Kidney tubule cell (primary cell): ENCODE results near the gene LARP4.
"Not testable (repeated sequence)": the region's sequence is repeated elsewhere in the genome, so short reads cannot be mapped to it uniquely, and the experiment has no call there.

ENCODE experiments used
- DNase-seq: peaks from one replicate; pipeline ENCODE4 v3.0.0-alpha.2; 2018; ENCODE audit warnings: low spot score

LARP4 gene

GRCh38 chr12:50482571-50482970 lies 81.9 kb downstream of the LARP4 start:
- peak; percentile 70 for DNase-seq

GRCh38 chr12:50483488-50483887 lies 82.8 kb downstream of the LARP4 start:
- DNase-seq: no peak

GRCh38 chr12:50488801-50489200 lies 88.1 kb downstream of the LARP4 start:
- no peak for DNase-seq

- DNase-seq: not testable (repeated sequence)
Measured at GRCh38 chr12:50498119-50498518, 97.4 kb downstream of the LARP4 start.

GRCh38 chr12:50504798-50505674 lies 104.4 kb downstream of the LARP4 start, which contains the start of gene DIP2B:
TSS of gene DIP2B (plus strand) at chr12:50504985. CDS start at chr12:50505141, 156 bp downstream.
- peak; percentile 89 for DNase-seq

GRCh38 chr12:50505675-50506530 lies 105.2 kb downstream of the LARP4 start:
- peak; percentile 39 for DNase-seq

- no peak for DNase-seq
Measured at GRCh38 chr12:50506753-50507473, 106.2 kb downstream of the LARP4 start.

- no peak for DNase-seq
Measured at GRCh38 chr12:50507474-50507838, 106.8 kb downstream of the LARP4 start.

- no peak for DNase-seq
Measured at GRCh38 chr12:50507930-50508329, 107.2 kb downstream of the LARP4 start.

- no peak for DNase-seq
Measured at GRCh38 chr12:50508414-50508813, 107.7 kb downstream of the LARP4 start.

- no peak for DNase-seq
Measured at GRCh38 chr12:50508970-50509663, 108.4 kb downstream of the LARP4 start.

- DNase-seq: no peak
Measured at GRCh38 chr12:50514526-50515276, 114.0 kb downstream of the LARP4 start.

- no peak for DNase-seq
Measured at GRCh38 chr12:50515587-50515986, 114.9 kb downstream of the LARP4 start.

GRCh38 chr12:50517421-50518048 lies 116.8 kb downstream of the LARP4 start:
- peak; percentile 71 for DNase-seq

- DNase-seq: no peak
Measured at GRCh38 chr12:50518090-50518489, 117.4 kb downstream of the LARP4 start.

- no peak for DNase-seq
Measured at GRCh38 chr12:50519353-50519752, 118.7 kb downstream of the LARP4 start.

GRCh38 chr12:50520416-50521207 lies 119.9 kb downstream of the LARP4 start:
- no peak for DNase-seq

- not testable (repeated sequence) for DNase-seq
Measured at GRCh38 chr12:50521781-50522180, 121.1 kb downstream of the LARP4 start.

- no peak for DNase-seq
Measured at GRCh38 chr12:50523772-50524171, 123.1 kb downstream of the LARP4 start.

- no peak for DNase-seq
Measured at GRCh38 chr12:50524621-50525020, 123.9 kb downstream of the LARP4 start.
